GM13977 (cell line): Measurements from ENCODE around the gene ULK2.
"Not testable (repeated sequence)": the region's sequence is repeated elsewhere in the genome, so short reads cannot be mapped to it uniquely, and the experiment has no call there.

Experiments
- DNase-seq: peaks from one replicate; pipeline ENCODE4 v3.0.0; 2012; ENCODE audit warnings: low spot score
- CTCF ChIP-seq: IDR thresholded peaks from 2 replicates; pipeline ENCODE4 v1.5.1; 2012; ENCODE audit warnings: mild to moderate bottlenecking, control low read depth; ENCODE audit not compliant: insufficient read depth; ENCODE audit errors: extremely low read depth, missing control alignments
- in situ Hi-C: fragments of 300-500 bp; cut with MboI; formaldehyde crosslinking; loops from one replicate; pipeline ENCODE4 v1.12.0; 2022; ENCODE audit warnings: low sequenced_read_pairs, low pct_unique_long_range_greater_than_20kb, mixed read lengths, inconsistent platforms; ENCODE audit not compliant: unreplicated experiment

ULK2 gene

GRCh38 chr17:19868079-19868395 lies 301 bp upstream of the ULK2 start:
- DNase-seq: no peak
- in situ Hi-C loops: loop anchor here (10.0 kb wide), 1 partner anchor 63 kb away; no protein-coding TSS in a partner anchor
- TF ChIP-seq CTCF: no peak

GRCh38 chr17:19867079-19867328 lies 732 bp downstream of the ULK2 start:
- no peak for TF ChIP-seq CTCF
- in situ Hi-C loops: loop anchor here (10.0 kb wide), 1 partner anchor 62 kb away; no protein-coding TSS in a partner anchor
- peak; percentile 68 for DNase-seq

DNA sequence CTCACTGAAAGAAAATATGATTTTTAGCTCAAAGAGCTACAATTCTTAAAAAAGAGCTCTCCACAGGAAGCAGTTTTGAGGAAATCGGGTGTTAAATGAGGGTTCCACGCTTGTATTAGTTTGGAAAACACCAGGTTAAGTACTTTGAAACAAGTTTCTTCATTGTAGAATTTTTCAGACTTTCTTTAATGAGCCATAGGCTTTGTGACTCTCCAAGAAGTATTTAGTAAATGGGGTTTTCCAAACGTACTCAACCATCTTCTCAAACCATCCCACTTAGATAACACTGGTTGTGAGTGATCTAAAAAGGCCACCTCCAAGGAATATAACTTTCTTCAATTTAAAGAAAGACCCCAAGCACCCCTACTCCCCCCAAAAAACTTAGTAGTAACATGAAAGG lies 2.7 kb downstream of the ULK2 start:
- no peak for TF ChIP-seq CTCF
- in situ Hi-C loops: loop anchor here (10.0 kb wide), 1 partner anchor 60 kb away; no protein-coding TSS in a partner anchor
- DNase-seq: no peak

DNA sequence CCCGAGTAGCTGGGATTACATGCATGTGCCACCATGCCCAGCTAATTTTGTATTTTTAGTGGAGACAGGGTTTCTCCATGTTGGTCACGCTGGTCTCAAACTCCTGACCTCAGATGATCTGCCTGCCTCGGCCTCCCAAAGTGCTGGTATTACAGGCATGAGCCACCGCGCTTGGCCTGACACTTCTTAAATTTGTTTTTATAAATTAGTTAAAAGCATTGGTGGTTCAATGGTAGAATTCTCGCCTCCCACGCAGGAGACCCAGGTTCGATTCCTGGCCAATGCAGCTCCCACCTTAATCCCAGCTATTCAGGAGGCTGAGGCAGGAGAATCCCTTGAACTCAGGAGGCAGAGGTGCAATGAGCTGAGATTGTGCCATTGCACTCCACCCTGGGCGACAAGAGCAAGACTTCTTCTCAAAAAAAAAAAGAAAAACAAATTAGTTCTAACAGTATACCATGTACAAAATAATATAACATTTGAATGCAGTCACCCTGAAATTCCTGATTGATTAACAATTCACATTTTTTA lies 7.0 kb downstream of the ULK2 start:
- in situ Hi-C loops: loop anchor here (10.0 kb wide), 1 partner anchor 56 kb away; no protein-coding TSS in a partner anchor
- not testable (repeated sequence) for DNase-seq

DNA sequence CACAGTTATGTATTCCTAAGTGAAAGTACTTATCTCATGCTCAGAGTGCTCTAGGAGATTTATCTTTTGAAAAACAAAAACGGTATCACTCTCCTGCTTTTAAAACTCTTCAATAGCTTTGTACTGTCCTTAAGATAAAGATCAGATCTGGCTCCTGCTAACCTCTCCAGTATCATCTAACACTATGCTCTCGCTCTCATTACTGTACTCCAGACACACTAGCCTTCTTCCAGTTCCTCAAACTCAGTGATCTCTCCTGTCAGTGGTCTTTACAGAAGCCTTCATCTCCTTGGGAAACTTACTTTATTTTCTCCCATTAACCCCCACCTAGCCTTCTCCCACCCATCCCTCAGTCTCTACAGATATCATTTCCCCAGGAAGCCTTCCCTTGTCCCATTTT lies 10.1 kb downstream of the ULK2 start:
- in situ Hi-C loops: no loop called here
- no peak for DNase-seq
- no peak for TF ChIP-seq CTCF

DNA sequence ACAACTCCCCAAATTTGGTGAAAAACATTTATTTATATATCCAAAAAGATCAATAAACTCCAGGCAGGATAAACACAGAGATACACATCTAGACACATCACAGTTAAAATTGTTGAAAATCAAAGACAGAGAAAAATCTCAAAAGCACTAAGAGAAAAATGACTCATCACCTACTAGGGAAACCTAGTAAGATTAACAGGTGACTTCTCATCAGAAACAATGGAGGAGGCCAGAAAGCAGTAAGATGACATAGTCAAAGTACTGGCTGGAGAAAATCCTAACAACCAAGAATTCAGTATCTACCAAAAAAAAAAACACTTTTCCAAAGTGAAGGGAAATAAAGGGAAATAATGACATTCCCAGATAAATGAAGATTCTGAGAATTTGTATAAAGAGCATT lies 33.8 kb downstream of the ULK2 start:
- in situ Hi-C loops: no loop called here
- no peak for TF ChIP-seq CTCF
- DNase-seq: no peak

DNA sequence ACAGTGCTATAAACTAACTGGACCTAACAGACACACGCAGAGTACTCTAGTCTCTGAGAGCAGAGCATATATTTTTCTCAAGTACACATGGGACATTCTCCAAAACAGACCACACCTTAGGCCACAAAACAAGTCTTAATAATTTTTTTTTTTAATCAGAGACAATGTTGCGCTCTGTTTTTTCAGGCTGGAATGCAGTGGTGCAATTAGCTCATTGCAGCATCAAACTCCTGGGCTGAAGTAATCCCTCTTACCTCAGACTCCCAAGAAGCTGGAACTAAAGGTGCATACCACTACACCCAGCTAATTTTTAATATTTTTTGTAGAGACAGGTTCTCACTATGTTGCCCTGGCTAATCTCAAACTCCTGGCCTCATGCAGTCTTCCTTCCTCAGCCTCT lies 37.7 kb downstream of the ULK2 start:
- in situ Hi-C loops: no loop called here
- DNase-seq: no peak

More for the DNA sequence above, 37.7 kb downstream of the ULK2 start:
- no peak for TF ChIP-seq CTCF
